ENCODE results near the gene WWTR1. TPM values are rescaled to one million over a fixed set of nuclear protein-coding genes. Genes with fewer than 3 reads are reported as not detected.
A peak's percentile ranks its signal among the peaks of the same experiment; 100 is the strongest.

The WWTR1 gene
- total and polyA plus RNA-seq, 2 experiments from 2014 or later = 25.1 to 26.2 TPM

GRCh38 chr3:149603126-149604074, 54.4 kb downstream of the WWTR1 start:
- Histone ChIP-seq H3K27me3 (ENCODE audit: insufficient read depth) (no peaks in the 10 kb centered on the region), H3K4me3 (no peak overlapping the region), H3K36me3 (ENCODE audit: insufficient read depth) (no peaks in the 10 kb centered on the region), H3F3A (replicated peaks; ENCODE audit: low read depth) (no peaks in the 10 kb centered on the region), H3K4me2 (no peak overlapping the region), H3K79me2 (replicated peaks; ENCODE audit: insufficient read depth) (peaks cover 81% of the 10 kb centered on the region), H3K9me2 (ENCODE audit: insufficient read depth) (no peaks in the 10 kb centered on the region; the same call in 1 of the 2 replicates), H3K4me1 (ENCODE audit: insufficient read depth) (peaks cover 28% of the 10 kb centered on the region), H2AFZ (no peak overlapping the region), H3K27ac (ENCODE audit: low read depth) (no peak overlapping the region), H4K20me1 (replicated peaks; ENCODE audit: insufficient read depth) (no peaks in the 10 kb centered on the region; the same call in 1 of the 2 replicates)
- no peak for TF ChIP-seq ZNF114 (CRISPR knock-in tag; IDR thresholded peaks at IDR 0.05)
- TF ChIP-seq EZH2 (IDR thresholded peaks at IDR 0.05; ENCODE audit: low read depth, unreplicated experiment) = no peak
- TF ChIP-seq, protein P1, sequence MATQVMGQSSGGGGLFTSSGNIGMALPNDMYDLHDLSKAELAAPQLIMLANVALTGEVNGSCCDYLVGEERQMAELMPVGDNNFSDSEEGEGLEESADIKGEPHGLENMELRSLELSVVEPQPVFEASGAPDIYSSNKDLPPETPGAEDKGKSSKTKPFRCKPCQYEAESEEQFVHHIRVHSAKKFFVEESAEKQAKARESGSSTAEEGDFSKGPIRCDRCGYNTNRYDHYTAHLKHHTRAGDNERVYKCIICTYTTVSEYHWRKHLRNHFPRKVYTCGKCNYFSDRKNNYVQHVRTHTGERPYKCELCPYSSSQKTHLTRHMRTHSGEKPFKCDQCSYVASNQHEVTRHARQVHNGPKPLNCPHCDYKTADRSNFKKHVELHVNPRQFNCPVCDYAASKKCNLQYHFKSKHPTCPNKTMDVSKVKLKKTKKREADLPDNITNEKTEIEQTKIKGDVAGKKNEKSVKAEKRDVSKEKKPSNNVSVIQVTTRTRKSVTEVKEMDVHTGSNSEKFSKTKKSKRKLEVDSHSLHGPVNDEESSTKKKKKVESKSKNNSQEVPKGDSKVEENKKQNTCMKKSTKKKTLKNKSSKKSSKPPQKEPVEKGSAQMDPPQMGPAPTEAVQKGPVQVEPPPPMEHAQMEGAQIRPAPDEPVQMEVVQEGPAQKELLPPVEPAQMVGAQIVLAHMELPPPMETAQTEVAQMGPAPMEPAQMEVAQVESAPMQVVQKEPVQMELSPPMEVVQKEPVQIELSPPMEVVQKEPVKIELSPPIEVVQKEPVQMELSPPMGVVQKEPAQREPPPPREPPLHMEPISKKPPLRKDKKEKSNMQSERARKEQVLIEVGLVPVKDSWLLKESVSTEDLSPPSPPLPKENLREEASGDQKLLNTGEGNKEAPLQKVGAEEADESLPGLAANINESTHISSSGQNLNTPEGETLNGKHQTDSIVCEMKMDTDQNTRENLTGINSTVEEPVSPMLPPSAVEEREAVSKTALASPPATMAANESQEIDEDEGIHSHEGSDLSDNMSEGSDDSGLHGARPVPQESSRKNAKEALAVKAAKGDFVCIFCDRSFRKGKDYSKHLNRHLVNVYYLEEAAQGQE (IDR thresholded peaks at IDR 0.05; ENCODE audit: unreplicated experiment) = no peak
- ATAC-seq (no peak), DNase-seq (ENCODE audit: low spot score) (no peak)
- Mint-ChIP-seq H3K27me3 (ENCODE audit: insufficient read depth, low read depth, poor library complexity) (peaks cover 1% of the 10 kb centered on the region), H3K9me3 (no peaks in the 10 kb centered on the region), H3K36me3 (ENCODE audit: low read depth) (no peaks in the 10 kb centered on the region; the same call in 2 of the 3 replicates), H3K4me3 (no peak overlapping the region), H3K27ac (no peak overlapping the region), H3K4me1 (peaks cover 30% of the 10 kb centered on the region)

- ATAC-seq = no peak
- Histone ChIP-seq H4K20me1 (replicated peaks; ENCODE audit: insufficient read depth) (no peaks in the 10 kb centered on the region; the same call in 1 of the 2 replicates), H3K4me1 (ENCODE audit: insufficient read depth) (peaks cover 23% of the 10 kb centered on the region), H3F3A (replicated peaks; ENCODE audit: low read depth) (no peaks in the 10 kb centered on the region), H3K79me2 (replicated peaks; ENCODE audit: insufficient read depth) (peaks cover 88% of the 10 kb centered on the region), H2AFZ (no peak overlapping the region), H3K4me3 (no peak overlapping the region), H3K27me3 (ENCODE audit: insufficient read depth) (no peaks in the 10 kb centered on the region), H3K36me3 (ENCODE audit: insufficient read depth) (no peaks in the 10 kb centered on the region), H3K4me2 (no peak overlapping the region), H3K9me2 (ENCODE audit: insufficient read depth) (no peaks in the 10 kb centered on the region; the same call in 1 of the 2 replicates), H3K27ac (ENCODE audit: low read depth) (no peak overlapping the region)
- DNase-seq (ENCODE audit: low spot score) = no peak
- Mint-ChIP-seq H3K27ac (peak overlapping the region; percentile 23; the same call in 1 of the 2 replicates), H3K27me3 (ENCODE audit: insufficient read depth, low read depth, poor library complexity) (peaks cover 3% of the 10 kb centered on the region), H3K9me3 (no peaks in the 10 kb centered on the region), H3K36me3 (ENCODE audit: low read depth) (no peaks in the 10 kb centered on the region; the same call in 2 of the 3 replicates), H3K4me3 (no peak overlapping the region), H3K4me1 (peaks cover 20% of the 10 kb centered on the region)
- TF ChIP-seq CREB1 (CRISPR knock-in tag; IDR thresholded peaks at IDR 0.05; ENCODE audit: low read depth) (no peak), NANOG (IDR thresholded peaks at IDR 0.05; ENCODE audit: borderline replicate concordance) (no peak), CTCF (conservative IDR thresholded peaks at IDR 0.05; ENCODE audit: low read depth in 2 of 2) (no peak), STAT1 (IDR thresholded peaks at IDR 0.05; ENCODE audit: unreplicated experiment) (no peak), ZNF331 (CRISPR knock-in tag; IDR thresholded peaks at IDR 0.05; ENCODE audit: low read depth) (no peak), POLR2AphosphoS5 (IDR thresholded peaks at IDR 0.05; ENCODE audit: low read depth) (no peak), JUNB (IDR thresholded peaks at IDR 0.05; ENCODE audit: unreplicated experiment) (no peak), EZH2 (IDR thresholded peaks at IDR 0.05; ENCODE audit: low read depth, unreplicated experiment) (no peak)
- TF ChIP-seq, protein P2, sequence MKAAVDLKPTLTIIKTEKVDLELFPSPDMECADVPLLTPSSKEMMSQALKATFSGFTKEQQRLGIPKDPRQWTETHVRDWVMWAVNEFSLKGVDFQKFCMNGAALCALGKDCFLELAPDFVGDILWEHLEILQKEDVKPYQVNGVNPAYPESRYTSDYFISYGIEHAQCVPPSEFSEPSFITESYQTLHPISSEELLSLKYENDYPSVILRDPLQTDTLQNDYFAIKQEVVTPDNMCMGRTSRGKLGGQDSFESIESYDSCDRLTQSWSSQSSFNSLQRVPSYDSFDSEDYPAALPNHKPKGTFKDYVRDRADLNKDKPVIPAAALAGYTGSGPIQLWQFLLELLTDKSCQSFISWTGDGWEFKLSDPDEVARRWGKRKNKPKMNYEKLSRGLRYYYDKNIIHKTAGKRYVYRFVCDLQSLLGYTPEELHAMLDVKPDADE (IDR thresholded peaks at IDR 0.05) = no peak
These were observed 57.2 kb downstream of the WWTR1 start for GRCh38 chr3:149600634-149601033.

All from GM23338 (cell line).